HepG2 (cell line): ENCODE measurements around the gene MGMT. TPM values are rescaled to one million over a fixed set of nuclear protein-coding genes. Genes with fewer than 3 reads are reported as not detected.

ENCODE experiments used
- ATRX ChIP-seq: sonication (generic); formaldehyde crosslinking; IDR thresholded peaks from 2 replicates; pipeline ENCODE4 v1.4.0; 2020; ENCODE audit warnings: missing genetic modification reagents, borderline replicate concordance
- FOXO1 ChIP-seq: sonication (generic); formaldehyde crosslinking; IDR thresholded peaks from 2 replicates; pipeline ENCODE4 v1.4.0; 2020; ENCODE audit warnings: missing genetic modification reagents
- NR3C1 ChIP-seq: sonication (generic); formaldehyde crosslinking; IDR thresholded peaks from 2 replicates; pipeline ENCODE4 v1.4.0; 2020; ENCODE audit warnings: missing genetic modification reagents
- ONECUT2 ChIP-seq: sonication (generic); formaldehyde crosslinking; IDR thresholded peaks from 2 replicates; pipeline ENCODE4 v1.4.0; 2020; ENCODE audit warnings: missing genetic modification reagents
- POLR2AphosphoS5 ChIP-seq: IDR thresholded peaks from 2 replicates; pipeline ENCODE4 v1.6.1; 2012; ENCODE audit warnings: low read depth, low read length
- ZNF274 ChIP-seq: sonication (generic); formaldehyde crosslinking; IDR thresholded peaks from 2 replicates; pipeline ENCODE4 v1.5.1; 2020; ENCODE audit warnings: mild to moderate bottlenecking, missing genetic modification reagents
- ZNF563 ChIP-seq: sonication (generic); formaldehyde crosslinking; IDR thresholded peaks from 2 replicates; pipeline ENCODE4 v1.8.0; 2022; ENCODE audit warnings: mild to moderate bottlenecking, moderate library complexity, missing genetic modification reagents
- ZNF597 ChIP-seq: sonication (generic); formaldehyde crosslinking; IDR thresholded peaks from 2 replicates; pipeline ENCODE4 v1.5.0; 2020; ENCODE audit warnings: missing genetic modification reagents
- polyA plus RNA-seq, 8 experiments: library from polyadenylated mRNA; depleted of rRNA in 3 of 8; stranded (reverse) in 7 of 8; unstranded in 1 of 8; fragments of >200 nt; fragmentation: Illumina TruSeq in 4 of 8; extraction: Trizol in 4 of 8; gene quantifications; 2 replicates each; pipeline versions ENCODE4 v1.2.1 to v1.2.3, GENCODE V29; 2011 to 2016; ENCODE audit warnings: low read depth in 4 of 8, missing spikeins in 1 of 8, mixed read lengths in 1 of 8; ENCODE audit not compliant: insufficient read depth in 1 of 8
- total RNA-seq, 5 experiments: library from RNA; depleted of rRNA; stranded (reverse); fragments of >200 nt; fragmentation: Illumina TruSeq; extraction: Trizol; gene quantifications; 2 replicates each; pipeline ENCODE4 v1.2.3, GENCODE V29; 2016; ENCODE audit warnings: low read depth in 1 of 5
- TF ChIP-seq, protein P1 (sequence below): sonication (generic); formaldehyde crosslinking; IDR thresholded peaks from 2 replicates; pipeline ENCODE4 v1.5.1; 2020; ENCODE audit warnings: mild to moderate bottlenecking, missing genetic modification reagents
- TF ChIP-seq, protein P2 (sequence below): sonication (generic); formaldehyde crosslinking; IDR thresholded peaks from 2 replicates; pipeline ENCODE4 v1.4.0; 2020; ENCODE audit warnings: missing genetic modification reagents

Gene MGMT
- total and polyA plus RNA-seq, 2 of the 13 experiments (the other 11 are each of a cell fraction or from before 2014, with no cell fraction given): 12.0 to 19.5 TPM

- TF ChIP-seq, protein P1, sequence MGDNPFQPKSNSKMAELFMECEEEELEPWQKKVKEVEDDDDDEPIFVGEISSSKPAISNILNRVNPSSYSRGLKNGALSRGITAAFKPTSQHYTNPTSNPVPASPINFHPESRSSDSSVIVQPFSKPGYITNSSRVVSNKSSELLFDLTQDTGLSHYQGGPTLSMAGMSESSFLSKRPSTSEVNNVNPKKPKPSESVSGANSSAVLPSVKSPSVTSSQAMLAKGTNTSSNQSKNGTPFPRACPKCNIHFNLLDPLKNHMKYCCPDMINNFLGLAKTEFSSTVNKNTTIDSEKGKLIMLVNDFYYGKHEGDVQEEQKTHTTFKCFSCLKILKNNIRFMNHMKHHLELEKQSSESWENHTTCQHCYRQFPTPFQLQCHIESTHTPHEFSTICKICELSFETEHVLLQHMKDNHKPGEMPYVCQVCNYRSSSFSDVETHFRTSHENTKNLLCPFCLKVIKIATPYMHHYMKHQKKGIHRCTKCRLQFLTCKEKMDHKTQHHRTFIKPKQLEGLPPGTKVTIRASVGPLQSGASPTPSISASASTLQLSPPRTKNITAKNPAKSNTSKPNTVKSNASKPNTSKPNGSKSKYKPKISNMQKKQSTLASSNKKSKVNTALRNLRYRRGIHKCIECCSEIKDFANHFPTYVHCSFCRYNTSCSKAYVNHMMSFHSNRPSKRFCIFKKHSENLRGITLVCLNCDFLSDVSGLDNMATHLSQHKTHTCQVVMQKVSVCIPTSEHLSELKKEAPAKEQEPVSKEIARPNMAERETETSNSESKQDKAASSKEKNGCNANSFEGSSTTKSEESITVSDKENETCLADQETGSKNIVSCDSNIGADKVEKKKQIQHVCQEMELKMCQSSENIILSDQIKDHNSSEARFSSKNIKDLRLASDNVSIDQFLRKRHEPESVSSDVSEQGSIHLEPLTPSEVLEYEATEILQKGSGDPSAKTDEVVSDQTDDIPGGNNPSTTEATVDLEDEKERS (CRISPR knock-in tag): no peak
- TF ChIP-seq ONECUT2 (CRISPR knock-in tag): no peak
- TF ChIP-seq ZNF274 (CRISPR knock-in tag): no peak
- no peak for TF ChIP-seq FOXO1
- TF ChIP-seq ZNF597 (CRISPR knock-in tag): no peak
- TF ChIP-seq, protein P2, sequence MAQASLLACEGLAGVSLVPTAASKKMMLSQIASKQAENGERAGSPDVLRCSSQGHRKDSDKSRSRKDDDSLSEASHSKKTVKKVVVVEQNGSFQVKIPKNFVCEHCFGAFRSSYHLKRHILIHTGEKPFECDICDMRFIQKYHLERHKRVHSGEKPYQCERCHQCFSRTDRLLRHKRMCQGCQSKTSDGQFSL (CRISPR knock-in tag): no peak
- TF ChIP-seq ZNF563 (CRISPR knock-in tag): no peak
- TF ChIP-seq POLR2AphosphoS5: no peak
- no peak for TF ChIP-seq NR3C1 (CRISPR knock-in tag)
- TF ChIP-seq ATRX: no peak
Observed at GRCh38 chr10:129531969-129532660, 65.1 kb downstream of the MGMT start (continued).
